Caco-2 (cell line): ENCODE results near the gene SENP1. TPM values are rescaled to one million over a fixed set of nuclear protein-coding genes. Genes with fewer than 3 reads are reported as not detected.

ENCODE experiments used
- BruUV-seq: library from RNA; stranded (reverse); fragments of 400-500 nt; replicated peaks from 2 replicates; lab custom pipeline; 2021; lab: Mats Ljungman, UMichigan
- CTCF ChIA-PET: fragments of 300-600 bp; sonication (Branson Sonifier 250); formaldehyde crosslinking; loops from one replicate; lab custom pipeline; 2022; ENCODE audit warnings: antibody characterized with exemption; lab: Charles Lee
- POLR2A ChIA-PET: fragments of 300-600 bp; sonication (Branson Sonifier 250); formaldehyde crosslinking; loops from one replicate; lab custom pipeline; 2022; ENCODE audit warnings: antibody characterized with exemption; lab: Charles Lee
- DNase-seq, 2 experiments: peaks; one replicate each; pipeline versions ENCODE4 v3.0.0 to v3.0.0-alpha.2; 2020 to 2022
- H3K27me3 ChIP-seq: replicated peaks from 2 replicates; pipeline ENCODE4 v1.6.0; 2011; ENCODE audit warnings: low read length; ENCODE audit not compliant: control insufficient read depth, insufficient read depth
- H3K36me3 ChIP-seq: 2 replicates; pipeline ENCODE4 v1.5.1; 2011; ENCODE audit warnings: low read length; ENCODE audit not compliant: control insufficient read depth, insufficient read depth
- H3K4me1 ChIP-seq: fragments of 250-450 bp; sonication (Bioruptor Pico); 2 replicates; pipeline ENCODE4 v1.5.1; 2020; ENCODE audit warnings: mild to moderate bottlenecking
- H3K4me3 ChIP-seq: 2 replicates; pipeline ENCODE4 v1.5.1; 2011; ENCODE audit warnings: low read depth, mild to moderate bottlenecking, control low read depth, low read length
- H3K9me3 ChIP-seq: fragments of 250-450 bp; sonication (Bioruptor Pico); 2 replicates; pipeline ENCODE4 v1.5.1; 2020; ENCODE audit warnings: mild to moderate bottlenecking, moderate library complexity
- H3K27ac Mint-ChIP-seq: one replicate; pipeline ENCODE4 v1.8.0; 2022; ENCODE audit warnings: mixed read lengths; ENCODE audit not compliant: unreplicated experiment
- H3K27me3 Mint-ChIP-seq: one replicate; pipeline ENCODE4 v1.8.0; 2022; ENCODE audit warnings: mixed read lengths; ENCODE audit not compliant: insufficient read depth, unreplicated experiment
- H3K36me3 Mint-ChIP-seq: one replicate; pipeline ENCODE4 v1.8.0; 2022; ENCODE audit warnings: mild to moderate bottlenecking, mixed read lengths; ENCODE audit not compliant: insufficient read depth, unreplicated experiment
- H3K4me1 Mint-ChIP-seq: one replicate; pipeline ENCODE4 v1.8.0; 2022; ENCODE audit warnings: low read depth, mixed read lengths; ENCODE audit not compliant: unreplicated experiment
- H3K4me3 Mint-ChIP-seq: one replicate; pipeline ENCODE4 v1.8.0; 2022; ENCODE audit warnings: mild to moderate bottlenecking, moderate library complexity, mixed read lengths; ENCODE audit not compliant: unreplicated experiment
- H3K9me3 Mint-ChIP-seq: one replicate; pipeline ENCODE4 v1.8.0; 2022; ENCODE audit warnings: mixed read lengths; ENCODE audit not compliant: unreplicated experiment
- CTCF ChIP-seq, 2 experiments: fragments of 200-600 bp in 1 of 2; IDR thresholded peaks; 1 replicate in 1 of 2; 2 replicates in 1 of 2; pipeline versions ENCODE4 v1.5.1 to v1.8.0; 2011 to 2022; ENCODE audit warnings: antibody characterized with exemption in 1 of 2, control low read depth in 1 of 2, inconsistent platforms in 1 of 2, low read depth in 1 of 2, low read length in 1 of 2, mild to moderate bottlenecking in 1 of 2, moderate library complexity in 1 of 2; ENCODE audit not compliant: insufficient read depth in 1 of 2, severe bottlenecking in 1 of 2, unreplicated experiment in 1 of 2
- intact Hi-C: fragments of 100-400 bp; cut with micrococcal nuclease; formaldehyde crosslinking; loops from one replicate; pipeline ENCODE4 v1.10.0; 2022; ENCODE audit not compliant: unreplicated experiment
- total RNA-seq: library from RNA; stranded (reverse); gene quantifications from 2 replicates; pipeline ENCODE4 v1.2.3, GENCODE V29; 2022

Gene SENP1
- total RNA-seq, 1 experiment from 2014 or later: 40.4 TPM

GRCh38 chr12:48058771-48059170 is 47.1 kb downstream of the SENP1 start:
- CTCF ChIA-PET: no interaction called here
- BruUV-seq: no TSS peak

GRCh38 chr12:48054955-48055821 is 50.7 kb downstream of the SENP1 start:
- TF ChIP-seq CTCF (IDR thresholded peaks at IDR 0.05; ENCODE audit: insufficient read depth in 1 of 2, low read depth in 1 of 2, low read length in 1 of 2, severe bottlenecking in 1 of 2, unreplicated experiment in 1 of 2): no peak
- peaks cover 1% of the 10 kb centered on the region; the same call in 1 of the 2 replicates for H3K36me3 ChIP-seq
- no peaks in the 10 kb centered on the region for H3K27me3 ChIP-seq
- intact Hi-C loops: no loop called here
- Mint-ChIP-seq H3K9me3 (peaks cover 24% of the 10 kb centered on the region), H3K36me3 (peaks cover 23% of the 10 kb centered on the region), H3K27ac (no peak overlapping the region), H3K4me3 (no peak overlapping the region), H3K27me3 (no peaks in the 10 kb centered on the region), H3K4me1 (no peaks in the 10 kb centered on the region)
- H3K4me3 ChIP-seq: no peak overlapping the region
- CTCF ChIA-PET: interaction anchor here (0.6 kb wide), 1 partner anchor 155 kb away, joined by 3 read pairs; no protein-coding TSS in a partner anchor
- H3K9me3 ChIP-seq: peaks cover 13% of the 10 kb centered on the region
- no TSS peak for BruUV-seq
- POLR2A ChIA-PET: no interaction called here
- DNase-seq: no peak
- no peaks in the 10 kb centered on the region for H3K4me1 ChIP-seq

More at GRCh38 chr12:48058771-48059170, 47.1 kb downstream of the SENP1 start:
- no peak for TF ChIP-seq CTCF (IDR thresholded peaks at IDR 0.05; ENCODE audit: insufficient read depth in 1 of 2, low read depth in 1 of 2, low read length in 1 of 2, severe bottlenecking in 1 of 2, unreplicated experiment in 1 of 2)
- intact Hi-C loops: no loop called here
- Mint-ChIP-seq H3K4me1 (no peaks in the 10 kb centered on the region), H3K27ac (no peak overlapping the region), H3K36me3 (peaks cover 39% of the 10 kb centered on the region), H3K4me3 (no peak overlapping the region), H3K9me3 (peaks cover 33% of the 10 kb centered on the region), H3K27me3 (no peaks in the 10 kb centered on the region)
- POLR2A ChIA-PET: no interaction called here
- Histone ChIP-seq H3K36me3 (peaks cover 4% of the 10 kb centered on the region; the same call in 1 of the 2 replicates), H3K4me1 (no peaks in the 10 kb centered on the region), H3K4me3 (no peak overlapping the region), H3K9me3 (peaks cover 13% of the 10 kb centered on the region), H3K27me3 (no peaks in the 10 kb centered on the region)
- DNase-seq: no peak

- Histone ChIP-seq H3K36me3 (peaks cover 1% of the 10 kb centered on the region; the same call in 1 of the 2 replicates), H3K4me1 (no peaks in the 10 kb centered on the region), H3K27me3 (no peaks in the 10 kb centered on the region), H3K9me3 (peaks cover 8% of the 10 kb centered on the region; the same call in 1 of the 2 replicates), H3K4me3 (no peak overlapping the region)
- Mint-ChIP-seq H3K27ac (no peak overlapping the region), H3K36me3 (peaks cover 10% of the 10 kb centered on the region), H3K27me3 (no peaks in the 10 kb centered on the region), H3K9me3 (peaks cover 11% of the 10 kb centered on the region), H3K4me3 (no peak overlapping the region), H3K4me1 (no peaks in the 10 kb centered on the region)
- TF ChIP-seq CTCF (IDR thresholded peaks at IDR 0.05; ENCODE audit: insufficient read depth in 1 of 2, low read depth in 1 of 2, low read length in 1 of 2, severe bottlenecking in 1 of 2, unreplicated experiment in 1 of 2): no peak
- POLR2A ChIA-PET: no interaction called here
- no TSS peak for BruUV-seq
- intact Hi-C loops: no loop called here
- no peak for DNase-seq
- CTCF ChIA-PET: no interaction called here
Measured at GRCh38 chr12:48053883-48054282, 52.0 kb downstream of the SENP1 start.
